Epithelial cell of esophagus (primary cell): ENCODE results near the gene ITPK1.

Experiments used
- DNase-seq: peaks from one replicate; pipeline ENCODE4 v3.0.0; 2010; ENCODE audit warnings: low read depth
- H3K4me3 ChIP-seq: 2 replicates; pipeline ENCODE4 v1.5.1; 2011; ENCODE audit warnings: mild to moderate bottlenecking, low read length, control low read depth
- CTCF ChIP-seq: IDR thresholded peaks from 2 replicates; pipeline ENCODE4 v1.5.1; 2011; ENCODE audit warnings: low read depth, mild to moderate bottlenecking, low read length, control low read depth, inconsistent platforms; ENCODE audit not compliant: insufficient read depth; ENCODE audit errors: missing control alignments

ITPK1 gene

GRCh38 chr14:92917041-92917940 is 198.4 kb downstream of the ITPK1 start:
- no peak for DNase-seq
- H3K4me3 ChIP-seq = no peak overlapping the region
- TF ChIP-seq CTCF = no peak

- no peak overlapping the region for H3K4me3 ChIP-seq
- no peak for DNase-seq
- TF ChIP-seq CTCF = no peak
These were observed 199.5 kb downstream of the ITPK1 start for GRCh38 chr14:92916201-92916600.

DNA sequence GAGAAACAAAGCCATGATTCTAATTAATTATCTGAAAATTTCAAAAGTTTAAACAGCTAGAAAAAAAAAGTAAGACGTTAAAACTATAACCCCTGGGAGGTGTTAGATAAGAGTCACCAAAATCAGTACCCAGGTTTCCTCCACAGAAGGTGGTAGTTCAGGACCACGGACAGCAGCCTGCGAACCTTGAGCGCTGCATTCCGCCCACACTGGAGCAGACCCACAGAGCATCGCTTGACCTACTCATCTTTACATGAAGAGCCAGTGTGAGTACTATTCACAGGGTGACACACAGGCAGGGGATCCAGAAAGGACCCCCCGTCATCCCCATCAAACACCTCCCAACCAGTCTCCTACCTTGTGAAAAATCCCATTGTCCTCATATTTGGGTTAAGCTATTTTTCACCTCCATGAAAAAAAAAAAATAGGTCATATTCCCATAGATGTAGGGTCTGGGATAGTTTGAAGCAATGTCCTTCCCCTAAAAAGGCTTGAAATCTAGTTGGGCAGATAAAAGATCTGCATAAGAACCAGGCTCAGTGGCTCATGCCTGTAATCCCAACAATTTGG is 201.6 kb downstream of the ITPK1 start:
- H3K4me3 ChIP-seq = no peak overlapping the region
- TF ChIP-seq CTCF = no peak
- DNase-seq = peak; percentile 51

DNA sequence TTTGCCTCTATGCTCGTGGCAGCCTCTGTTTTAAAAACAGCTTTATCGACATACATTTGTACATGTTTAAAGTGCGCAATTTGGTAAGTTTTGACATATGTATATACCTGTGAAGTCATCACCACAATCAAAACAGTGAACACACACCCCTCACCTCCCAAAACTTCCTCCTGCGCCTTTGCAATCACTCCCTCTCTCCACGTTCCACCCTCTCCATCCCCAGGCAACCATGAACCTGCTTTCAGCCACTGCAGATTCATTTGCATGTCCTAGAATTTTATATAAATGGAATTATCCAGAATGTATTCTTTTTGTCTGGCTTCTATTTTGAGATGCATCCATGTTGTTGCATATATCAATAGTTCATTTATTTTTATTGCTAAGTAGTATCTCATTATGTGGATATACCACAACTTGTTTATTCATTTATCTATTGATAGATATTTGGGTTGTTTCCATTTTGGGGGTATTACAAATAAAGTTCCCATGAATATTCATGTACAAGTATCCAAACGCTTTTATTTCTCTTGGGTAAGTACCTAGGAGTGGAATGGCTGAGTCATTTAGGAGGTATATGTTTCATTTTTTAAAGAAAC is 208.3 kb downstream of the ITPK1 start:
- no peak overlapping the region for H3K4me3 ChIP-seq
- TF ChIP-seq CTCF = no peak
- DNase-seq = no peak

- DNase-seq = no peak
- TF ChIP-seq CTCF = no peak
These were observed 208.9 kb downstream of the ITPK1 start for GRCh38 chr14:92906823-92907222.

GRCh38 chr14:92906420-92906819 is 209.3 kb downstream of the ITPK1 start:
- no peak for TF ChIP-seq CTCF
- no peak overlapping the region for H3K4me3 ChIP-seq
- DNase-seq = no peak

More at GRCh38 chr14:92906823-92907222, 208.9 kb downstream of the ITPK1 start:
- no peak overlapping the region for H3K4me3 ChIP-seq
